Stimulated activated naive B cell treated with anti-CD40 and anti-IgM and Interleukin-4, amounts not matched to agents 10 μg/mL and 1 μg/mL and 100 μg/mL, for 72 hours (primary cell): Measurements from ENCODE around the gene MYOM3.

Source experiments
- ATAC-seq, 2 donors: fragments of 150-1000 bp; cut with Tn5 transposase; replicated peaks; 2 replicates each; pipeline ENCODE4 v1.10.0; 2021; ENCODE audit warnings: moderate library complexity in 1 of 2
- DNase-seq: peaks from one replicate; pipeline ENCODE4 v3.0.0; 2021
- H3K27ac Mint-ChIP-seq: one replicate; pipeline ENCODE4 v1.8.0; 2022; ENCODE audit warnings: mild to moderate bottlenecking, mixed read lengths
- H3K27me3 Mint-ChIP-seq, 2 donors: one replicate each; pipeline ENCODE4 v1.8.0; 2022; ENCODE audit warnings: mixed read lengths in 2 of 2
- H3K36me3 Mint-ChIP-seq, 2 donors: one replicate each; pipeline ENCODE4 v1.8.0; 2022; ENCODE audit warnings: mixed read lengths in 2 of 2, mild to moderate bottlenecking in 1 of 2
- H3K4me1 Mint-ChIP-seq, 2 donors: one replicate each; pipeline ENCODE4 v1.8.0; 2022; ENCODE audit warnings: mixed read lengths in 2 of 2, mild to moderate bottlenecking in 1 of 2
- H3K4me3 Mint-ChIP-seq, 2 donors: one replicate each; pipeline ENCODE4 v1.8.0; 2022; ENCODE audit warnings: mild to moderate bottlenecking in 2 of 2, mixed read lengths in 2 of 2, moderate library complexity in 1 of 2
- H3K9me3 Mint-ChIP-seq, 2 donors: one replicate each; pipeline ENCODE4 v1.8.0; 2022; ENCODE audit warnings: mixed read lengths in 2 of 2, mild to moderate bottlenecking in 1 of 2

The MYOM3 gene

DNA sequence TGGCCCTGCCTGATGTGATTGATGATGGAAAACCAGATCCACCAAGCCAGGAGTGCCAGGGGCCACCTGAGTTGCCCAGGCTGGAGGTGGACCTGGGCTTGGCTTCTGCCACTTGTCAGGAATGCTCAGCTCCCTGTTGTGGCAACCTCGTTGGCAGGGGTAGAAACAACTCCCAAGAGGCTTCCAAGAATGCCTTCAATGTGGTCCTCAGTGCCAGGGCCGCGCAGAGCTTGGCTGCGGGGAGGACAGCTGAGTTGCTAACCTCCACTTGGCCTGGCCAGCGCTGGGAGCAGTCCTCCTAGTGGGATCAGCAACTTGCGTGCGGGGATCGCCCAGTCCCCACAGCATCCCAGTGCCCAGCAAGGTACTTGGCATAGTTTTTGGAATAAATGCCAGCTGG lies 9.0 kb downstream of the MYOM3 start:
- H3K4me1 Mint-ChIP-seq, result peaks cover 0 to 2% of the 10 kb centered on the region in 2 donors
- DNase-seq (no peak), ATAC-seq (no peak)
- H3K36me3 Mint-ChIP-seq, result no peaks in the 10 kb centered on the region
- H3K27me3 Mint-ChIP-seq, result no peaks in the 10 kb centered on the region
- no peaks in the 10 kb centered on the region for H3K9me3 Mint-ChIP-seq
- H3K27ac Mint-ChIP-seq, result no peak overlapping the region
- H3K4me3 Mint-ChIP-seq, result no peak overlapping the region

DNA sequence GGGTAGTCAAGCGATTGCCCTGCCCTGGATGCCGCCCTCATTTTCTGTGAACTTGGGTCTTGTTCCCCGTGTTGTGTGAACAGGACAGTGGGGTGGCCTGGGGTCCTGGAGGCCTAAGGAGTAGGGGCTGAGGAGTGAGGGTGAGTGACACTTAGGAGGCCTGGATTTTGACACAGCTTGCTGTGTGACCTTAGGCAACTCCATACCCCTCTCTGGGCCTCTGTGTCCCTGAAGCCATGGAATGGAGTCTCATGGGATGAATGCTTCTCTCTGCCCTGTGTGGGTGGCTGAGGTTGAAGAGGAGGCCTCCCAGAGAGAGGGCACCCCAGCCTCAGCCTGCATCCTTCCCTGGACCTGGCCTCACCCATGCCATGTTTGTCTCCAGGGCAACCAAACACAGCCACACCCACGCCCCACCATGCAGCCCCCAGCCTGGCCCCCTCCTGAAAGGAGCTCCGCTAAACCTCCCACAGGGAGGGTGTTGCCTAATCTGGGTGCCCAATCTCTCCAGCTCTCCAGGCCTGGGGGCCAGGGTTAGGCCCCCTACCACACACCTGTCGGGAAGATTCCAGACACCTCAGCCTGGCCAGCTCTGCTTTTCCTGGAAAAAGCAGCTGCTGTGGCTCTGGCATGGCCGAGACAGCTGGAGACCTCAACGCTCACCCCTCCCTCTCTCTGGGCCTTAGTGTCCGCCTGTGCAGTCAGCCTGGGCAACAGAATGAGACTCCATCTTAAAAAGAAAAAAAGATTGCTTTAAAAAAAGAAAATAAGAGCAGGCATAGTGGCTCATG lies 9.9 kb downstream of the MYOM3 start:
- Mint-ChIP-seq H3K4me3 (no peak overlapping the region), H3K36me3 (no peaks in the 10 kb centered on the region), H3K27ac (no peak overlapping the region), H3K4me1 (peaks cover 0 to 2% of the 10 kb centered on the region in 2 donors), H3K27me3 (no peaks in the 10 kb centered on the region), H3K9me3 (no peaks in the 10 kb centered on the region)
- no peak for ATAC-seq
- no peak for DNase-seq

- no peak for DNase-seq
- peaks cover 0 to 2% of the 10 kb centered on the region in 2 donors for H3K4me1 Mint-ChIP-seq
- no peak for ATAC-seq
Observed at GRCh38 chr1:24100945-24101737, 10.8 kb downstream of the MYOM3 start.

GRCh38 chr1:24098943-24099638 lies 12.8 kb downstream of the MYOM3 start:
- DNase-seq, result no peak
- H3K4me1 Mint-ChIP-seq, result peaks cover 0 to 2% of the 10 kb centered on the region in 2 donors
- H3K27me3 Mint-ChIP-seq, result peaks cover 11 to 18% of the 10 kb centered on the region in 2 donors
- H3K9me3 Mint-ChIP-seq, result no peaks in the 10 kb centered on the region
- H3K27ac Mint-ChIP-seq, result no peak overlapping the region
- H3K36me3 Mint-ChIP-seq, result no peaks in the 10 kb centered on the region
- ATAC-seq, result no peak
- no peak overlapping the region for H3K4me3 Mint-ChIP-seq

More at GRCh38 chr1:24100945-24101737, 10.8 kb downstream of the MYOM3 start:
- Mint-ChIP-seq H3K27me3 (peaks cover 4% of the 10 kb centered on the region in 2 donors), H3K4me3 (no peak overlapping the region), H3K9me3 (no peaks in the 10 kb centered on the region), H3K27ac (no peak overlapping the region), H3K36me3 (no peaks in the 10 kb centered on the region)

DNA sequence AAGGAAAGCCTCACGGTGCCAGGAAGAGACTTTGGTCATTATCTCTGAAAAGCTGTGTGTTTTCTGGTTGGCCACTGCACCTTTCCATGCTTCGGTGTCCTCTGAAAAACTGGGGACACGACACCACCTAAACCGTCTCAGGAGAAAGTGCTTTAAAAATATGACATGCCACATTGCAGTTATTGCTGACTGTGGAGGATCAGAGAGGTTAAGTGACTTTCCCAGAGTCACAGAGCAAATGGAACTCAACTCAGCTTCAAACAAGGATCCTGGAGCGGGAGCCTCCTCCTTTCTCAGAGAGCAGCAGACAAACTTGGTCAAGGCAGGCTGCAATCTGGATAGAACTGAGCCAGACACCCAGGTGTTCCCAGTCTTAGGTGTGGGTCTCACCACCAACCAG lies 13.8 kb downstream of the MYOM3 start:
- DNase-seq (no peak), ATAC-seq (no peak)
- Mint-ChIP-seq H3K27ac (no peak overlapping the region), H3K27me3 (peaks cover 11 to 18% of the 10 kb centered on the region in 2 donors), H3K36me3 (no peaks in the 10 kb centered on the region), H3K4me1 (peaks cover 0 to 2% of the 10 kb centered on the region in 2 donors), H3K4me3 (no peak overlapping the region), H3K9me3 (no peaks in the 10 kb centered on the region)

DNA sequence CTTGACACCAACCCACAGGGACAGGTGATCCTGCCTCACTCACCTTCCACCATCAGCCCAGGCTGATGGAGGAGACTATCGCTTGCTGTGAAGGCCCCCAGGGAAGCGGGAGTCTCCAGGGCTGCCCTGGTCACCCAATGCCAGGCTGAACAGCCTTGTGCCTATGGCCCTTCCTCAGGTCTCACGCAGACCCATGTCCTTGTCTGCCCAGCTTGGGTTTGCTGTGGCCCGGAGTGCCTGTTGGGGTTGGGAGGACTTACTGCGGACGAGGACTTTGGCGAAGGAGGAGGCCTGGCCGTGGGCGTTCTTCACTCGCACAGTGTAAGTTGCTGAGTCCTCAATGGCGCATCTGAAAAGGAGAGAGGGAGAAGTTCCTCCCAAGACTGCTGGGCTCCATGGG lies 14.3 kb downstream of the MYOM3 start:
- Mint-ChIP-seq H3K9me3 (no peaks in the 10 kb centered on the region), H3K36me3 (no peaks in the 10 kb centered on the region), H3K27ac (no peak overlapping the region), H3K4me3 (no peak overlapping the region), H3K4me1 (peaks cover 0 to 2% of the 10 kb centered on the region in 2 donors), H3K27me3 (peaks cover 11 to 18% of the 10 kb centered on the region in 2 donors)
- no peak for ATAC-seq
- DNase-seq, result no peak

DNA sequence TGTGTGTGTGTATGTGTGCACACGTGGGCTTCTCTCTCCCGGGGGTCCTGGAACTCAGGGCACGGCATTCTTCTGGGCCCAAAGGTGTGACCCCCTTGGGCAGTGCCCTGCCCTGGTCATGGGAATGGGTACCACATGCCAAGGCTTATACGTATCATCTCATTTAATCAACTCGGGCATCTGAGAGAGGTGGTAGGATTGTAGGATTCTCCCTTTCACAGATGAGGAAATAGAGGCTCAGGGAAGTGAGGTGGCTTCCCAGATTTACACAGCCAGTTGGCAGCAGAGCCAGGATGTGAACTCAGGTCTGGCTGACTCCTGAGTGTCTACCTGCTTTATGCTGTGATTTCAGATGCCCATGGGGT lies 15.2 kb downstream of the MYOM3 start:
- Mint-ChIP-seq H3K27ac (no peak overlapping the region), H3K36me3 (no peaks in the 10 kb centered on the region), H3K4me3 (no peak overlapping the region), H3K9me3 (no peaks in the 10 kb centered on the region), H3K4me1 (peaks cover 0 to 2% of the 10 kb centered on the region in 2 donors), H3K27me3 (peaks cover 11 to 18% of the 10 kb centered on the region in 2 donors)
- ATAC-seq (no peak), DNase-seq (no peak)

- ATAC-seq (no peak), DNase-seq (no peak)
- no peak overlapping the region for H3K27ac Mint-ChIP-seq
- no peaks in the 10 kb centered on the region for H3K9me3 Mint-ChIP-seq
- H3K4me3 Mint-ChIP-seq, result no peak overlapping the region
- H3K4me1 Mint-ChIP-seq, result peaks cover 0 to 2% of the 10 kb centered on the region in 2 donors
- H3K27me3 Mint-ChIP-seq, result peaks cover 11 to 18% of the 10 kb centered on the region in 2 donors
- H3K36me3 Mint-ChIP-seq, result no peaks in the 10 kb centered on the region
Observed at GRCh38 chr1:24096009-24096738, 15.8 kb downstream of the MYOM3 start.

GRCh38 chr1:24095140-24095859 lies 16.6 kb downstream of the MYOM3 start:
- Mint-ChIP-seq H3K36me3 (no peaks in the 10 kb centered on the region), H3K4me3 (no peak overlapping the region), H3K9me3 (no peaks in the 10 kb centered on the region), H3K27me3 (peaks cover 11 to 18% of the 10 kb centered on the region in 2 donors), H3K4me1 (no peaks in the 10 kb centered on the region), H3K27ac (no peak overlapping the region)
- DNase-seq (no peak), ATAC-seq (no peak)

GRCh38 chr1:24094554-24094953 lies 17.4 kb downstream of the MYOM3 start:
- DNase-seq (no peak), ATAC-seq (no peak)
- no peaks in the 10 kb centered on the region for H3K4me1 Mint-ChIP-seq
- no peak overlapping the region for H3K27ac Mint-ChIP-seq
- H3K9me3 Mint-ChIP-seq, result no peaks in the 10 kb centered on the region
- no peaks in the 10 kb centered on the region for H3K36me3 Mint-ChIP-seq
- peaks cover 11 to 24% of the 10 kb centered on the region in 2 donors for H3K27me3 Mint-ChIP-seq
- H3K4me3 Mint-ChIP-seq, result no peak overlapping the region

DNA sequence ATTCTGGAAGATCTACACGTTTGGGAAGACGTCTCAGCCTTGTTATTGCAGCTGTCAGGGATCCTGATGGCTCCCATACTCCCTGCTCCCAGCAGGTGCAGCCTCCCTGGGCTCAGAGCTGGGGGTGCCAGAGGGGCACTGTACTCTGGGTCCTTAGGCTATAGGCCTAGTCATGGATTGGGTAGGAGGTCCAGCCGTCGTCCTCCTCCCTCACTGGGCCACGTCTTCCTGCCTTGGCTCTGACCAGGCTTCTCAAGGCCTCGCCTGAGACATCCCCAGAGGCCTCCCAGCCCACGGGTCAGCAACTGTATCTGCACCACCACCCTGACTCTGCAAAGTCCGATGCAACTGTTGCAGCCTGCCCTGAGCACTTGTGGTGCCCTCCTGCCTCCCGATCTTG lies 18.2 kb downstream of the MYOM3 start:
- Mint-ChIP-seq H3K27me3 (peaks cover 11 to 24% of the 10 kb centered on the region in 2 donors), H3K4me3 (no peak overlapping the region), H3K36me3 (no peaks in the 10 kb centered on the region), H3K9me3 (no peaks in the 10 kb centered on the region), H3K4me1 (no peaks in the 10 kb centered on the region), H3K27ac (no peak overlapping the region)
- DNase-seq, result no peak
- ATAC-seq, result no peak

- ATAC-seq (no peak), DNase-seq (no peak)
- Mint-ChIP-seq H3K4me3 (no peak overlapping the region), H3K9me3 (no peaks in the 10 kb centered on the region), H3K27ac (peak overlapping the region; percentile 83), H3K27me3 (peaks cover 11 to 24% of the 10 kb centered on the region in 2 donors), H3K4me1 (no peaks in the 10 kb centered on the region), H3K36me3 (no peaks in the 10 kb centered on the region)
Observed at GRCh38 chr1:24092979-24093378, 19.0 kb downstream of the MYOM3 start.

GRCh38 chr1:24091971-24092482 lies 19.9 kb downstream of the MYOM3 start:
- no peak for DNase-seq
- no peaks in the 10 kb centered on the region for H3K9me3 Mint-ChIP-seq
- no peaks in the 10 kb centered on the region for H3K4me1 Mint-ChIP-seq
- peaks cover 11 to 24% of the 10 kb centered on the region in 2 donors for H3K27me3 Mint-ChIP-seq
- H3K4me3 Mint-ChIP-seq, result no peak overlapping the region
- no peaks in the 10 kb centered on the region for H3K36me3 Mint-ChIP-seq
- no peak overlapping the region for H3K27ac Mint-ChIP-seq
- ATAC-seq, result no peak
